ENCODE data around the gene MAP3K14.

DNA sequence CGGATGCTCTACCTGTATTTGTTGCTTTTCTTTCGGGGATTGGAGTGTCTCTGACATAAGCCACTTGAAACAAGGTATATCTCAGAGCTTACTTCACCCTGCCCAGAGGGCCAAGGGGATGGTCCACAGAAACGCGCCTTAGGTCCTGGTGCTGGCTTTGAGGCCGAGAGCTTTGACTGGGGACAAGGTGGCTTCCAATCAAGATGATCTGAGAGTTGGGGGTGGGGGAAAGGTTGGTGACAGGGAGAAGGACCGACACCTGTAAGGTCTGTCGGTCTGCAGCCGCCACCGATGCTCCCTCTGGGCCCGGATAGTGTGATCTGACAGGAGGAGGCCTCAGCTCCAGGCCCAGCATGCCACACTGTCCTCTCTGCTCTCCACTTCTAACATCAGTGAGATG is 33.1 kb downstream of the MAP3K14 start:
- TF ChIP-seq SRF (IDR thresholded peaks at IDR 0.05; ENCODE audit: low read depth in 2 of 2, low read length in 2 of 2), result no peak
- no peak for TF ChIP-seq CTCF (IDR thresholded peaks at IDR 0.05 in 2 of 3, conservative IDR thresholded peaks at IDR 0.05 in 1 of 3; ENCODE audit: control insufficient read depth in 2 of 3, extremely low read depth in 1 of 3, insufficient read depth in 1 of 3, low read depth in 3 of 3, low read length in 3 of 3)
- TF ChIP-seq, protein P1, sequence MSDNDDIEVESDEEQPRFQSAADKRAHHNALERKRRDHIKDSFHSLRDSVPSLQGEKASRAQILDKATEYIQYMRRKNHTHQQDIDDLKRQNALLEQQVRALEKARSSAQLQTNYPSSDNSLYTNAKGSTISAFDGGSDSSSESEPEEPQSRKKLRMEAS (IDR thresholded peaks at IDR 0.05; ENCODE audit: low read depth, low read length), result no peak
- no peak for TF ChIP-seq CEBPZ (IDR thresholded peaks at IDR 0.05; ENCODE audit: low read depth, low read length)
- TF ChIP-seq GABPA (IDR thresholded peaks at IDR 0.05; ENCODE audit: low read depth), result no peak
- TF ChIP-seq, protein P2, sequence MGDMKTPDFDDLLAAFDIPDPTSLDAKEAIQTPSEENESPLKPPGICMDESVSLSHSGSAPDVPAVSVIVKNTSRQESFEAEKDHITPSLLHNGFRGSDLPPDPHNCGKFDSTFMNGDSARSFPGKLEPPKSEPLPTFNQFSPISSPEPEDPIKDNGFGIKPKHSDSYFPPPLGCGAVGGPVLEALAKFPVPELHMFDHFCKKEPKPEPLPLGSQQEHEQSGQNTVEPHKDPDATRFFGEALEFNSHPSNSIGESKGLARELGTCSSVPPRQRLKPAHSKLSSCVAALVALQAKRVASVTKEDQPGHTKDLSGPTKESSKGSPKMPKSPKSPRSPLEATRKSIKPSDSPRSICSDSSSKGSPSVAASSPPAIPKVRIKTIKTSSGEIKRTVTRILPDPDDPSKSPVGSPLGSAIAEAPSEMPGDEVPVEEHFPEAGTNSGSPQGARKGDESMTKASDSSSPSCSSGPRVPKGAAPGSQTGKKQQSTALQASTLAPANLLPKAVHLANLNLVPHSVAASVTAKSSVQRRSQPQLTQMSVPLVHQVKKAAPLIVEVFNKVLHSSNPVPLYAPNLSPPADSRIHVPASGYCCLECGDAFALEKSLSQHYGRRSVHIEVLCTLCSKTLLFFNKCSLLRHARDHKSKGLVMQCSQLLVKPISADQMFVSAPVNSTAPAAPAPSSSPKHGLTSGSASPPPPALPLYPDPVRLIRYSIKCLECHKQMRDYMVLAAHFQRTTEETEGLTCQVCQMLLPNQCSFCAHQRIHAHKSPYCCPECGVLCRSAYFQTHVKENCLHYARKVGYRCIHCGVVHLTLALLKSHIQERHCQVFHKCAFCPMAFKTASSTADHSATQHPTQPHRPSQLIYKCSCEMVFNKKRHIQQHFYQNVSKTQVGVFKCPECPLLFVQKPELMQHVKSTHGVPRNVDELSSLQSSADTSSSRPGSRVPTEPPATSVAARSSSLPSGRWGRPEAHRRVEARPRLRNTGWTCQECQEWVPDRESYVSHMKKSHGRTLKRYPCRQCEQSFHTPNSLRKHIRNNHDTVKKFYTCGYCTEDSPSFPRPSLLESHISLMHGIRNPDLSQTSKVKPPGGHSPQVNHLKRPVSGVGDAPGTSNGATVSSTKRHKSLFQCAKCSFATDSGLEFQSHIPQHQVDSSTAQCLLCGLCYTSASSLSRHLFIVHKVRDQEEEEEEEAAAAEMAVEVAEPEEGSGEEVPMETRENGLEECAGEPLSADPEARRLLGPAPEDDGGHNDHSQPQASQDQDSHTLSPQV (IDR thresholded peaks at IDR 0.05), result no peak
- no peak for TF ChIP-seq EZH2 (IDR thresholded peaks at IDR 0.05; ENCODE audit: borderline replicate concordance, control insufficient read depth, low read depth, low read length)
- TF ChIP-seq LARP7 (IDR thresholded peaks at IDR 0.05), result no peak
- no peak for TF ChIP-seq EP300 (IDR thresholded peaks at IDR 0.05; ENCODE audit: borderline replicate concordance in 1 of 2, control insufficient read depth in 1 of 2, low read depth in 2 of 2, low read length in 2 of 2)
- TF ChIP-seq, protein P3, sequence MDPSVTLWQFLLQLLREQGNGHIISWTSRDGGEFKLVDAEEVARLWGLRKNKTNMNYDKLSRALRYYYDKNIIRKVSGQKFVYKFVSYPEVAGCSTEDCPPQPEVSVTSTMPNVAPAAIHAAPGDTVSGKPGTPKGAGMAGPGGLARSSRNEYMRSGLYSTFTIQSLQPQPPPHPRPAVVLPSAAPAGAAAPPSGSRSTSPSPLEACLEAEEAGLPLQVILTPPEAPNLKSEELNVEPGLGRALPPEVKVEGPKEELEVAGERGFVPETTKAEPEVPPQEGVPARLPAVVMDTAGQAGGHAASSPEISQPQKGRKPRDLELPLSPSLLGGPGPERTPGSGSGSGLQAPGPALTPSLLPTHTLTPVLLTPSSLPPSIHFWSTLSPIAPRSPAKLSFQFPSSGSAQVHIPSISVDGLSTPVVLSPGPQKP (IDR thresholded peaks at IDR 0.05; ENCODE audit: low read depth, low read length), result no peak
- no peak for TF ChIP-seq BHLHE40 (IDR thresholded peaks at IDR 0.05; ENCODE audit: borderline replicate concordance in 1 of 2, low read depth in 2 of 2, low read length in 1 of 2)
- TF ChIP-seq, protein P4, sequence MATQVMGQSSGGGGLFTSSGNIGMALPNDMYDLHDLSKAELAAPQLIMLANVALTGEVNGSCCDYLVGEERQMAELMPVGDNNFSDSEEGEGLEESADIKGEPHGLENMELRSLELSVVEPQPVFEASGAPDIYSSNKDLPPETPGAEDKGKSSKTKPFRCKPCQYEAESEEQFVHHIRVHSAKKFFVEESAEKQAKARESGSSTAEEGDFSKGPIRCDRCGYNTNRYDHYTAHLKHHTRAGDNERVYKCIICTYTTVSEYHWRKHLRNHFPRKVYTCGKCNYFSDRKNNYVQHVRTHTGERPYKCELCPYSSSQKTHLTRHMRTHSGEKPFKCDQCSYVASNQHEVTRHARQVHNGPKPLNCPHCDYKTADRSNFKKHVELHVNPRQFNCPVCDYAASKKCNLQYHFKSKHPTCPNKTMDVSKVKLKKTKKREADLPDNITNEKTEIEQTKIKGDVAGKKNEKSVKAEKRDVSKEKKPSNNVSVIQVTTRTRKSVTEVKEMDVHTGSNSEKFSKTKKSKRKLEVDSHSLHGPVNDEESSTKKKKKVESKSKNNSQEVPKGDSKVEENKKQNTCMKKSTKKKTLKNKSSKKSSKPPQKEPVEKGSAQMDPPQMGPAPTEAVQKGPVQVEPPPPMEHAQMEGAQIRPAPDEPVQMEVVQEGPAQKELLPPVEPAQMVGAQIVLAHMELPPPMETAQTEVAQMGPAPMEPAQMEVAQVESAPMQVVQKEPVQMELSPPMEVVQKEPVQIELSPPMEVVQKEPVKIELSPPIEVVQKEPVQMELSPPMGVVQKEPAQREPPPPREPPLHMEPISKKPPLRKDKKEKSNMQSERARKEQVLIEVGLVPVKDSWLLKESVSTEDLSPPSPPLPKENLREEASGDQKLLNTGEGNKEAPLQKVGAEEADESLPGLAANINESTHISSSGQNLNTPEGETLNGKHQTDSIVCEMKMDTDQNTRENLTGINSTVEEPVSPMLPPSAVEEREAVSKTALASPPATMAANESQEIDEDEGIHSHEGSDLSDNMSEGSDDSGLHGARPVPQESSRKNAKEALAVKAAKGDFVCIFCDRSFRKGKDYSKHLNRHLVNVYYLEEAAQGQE (IDR thresholded peaks at IDR 0.05; ENCODE audit: low read depth, low read length), result no peak

Measured in GM12878 (cell line).